Right atrium auricular region (tissue), 2 donors: ENCODE results near the gene RFPL1. TPM values are rescaled to one million over a fixed set of nuclear protein-coding genes. Genes with fewer than 3 reads are reported as not detected.

Experiments
- DNase-seq: peaks from one replicate; pipeline ENCODE4 v3.0.0-alpha.2; 2019; ENCODE audit warnings: low spot score
- H3K27ac ChIP-seq, 2 donors: fragments of 200-600 bp; sonication (generic); 1 replicate in 1 of 2; 2 replicates in 1 of 2; pipeline ENCODE4 v1.5.1; 2016 to 2019
- H3K27me3 ChIP-seq, 2 donors: fragments of 200-600 bp; sonication (generic); one replicate each; pipeline versions ENCODE4 v1.5.1 to v1.6.0; 2017 to 2019
- H3K36me3 ChIP-seq: fragments of 200-600 bp; sonication (generic); one replicate; pipeline ENCODE4 v1.5.1; 2016
- H3K4me1 ChIP-seq, 2 donors: fragments of 200-600 bp; sonication (generic); one replicate each; pipeline versions ENCODE4 v1.5.1 to v1.6.0; 2017 to 2019
- H3K4me3 ChIP-seq, 2 donors: fragments of 200-600 bp; sonication (generic); 1 replicate in 1 of 2; 2 replicates in 1 of 2; pipeline ENCODE4 v1.5.1; 2017 to 2019; ENCODE audit warnings: mild to moderate bottlenecking in 1 of 2, moderate library complexity in 1 of 2
- H3K9me3 ChIP-seq, 2 donors: fragments of 200-600 bp; sonication (generic); one replicate each; pipeline ENCODE4 v1.5.1; 2019
- CTCF ChIP-seq, 2 donors: fragments of 200-600 bp; sonication (generic); IDR thresholded peaks; one replicate each; pipeline ENCODE4 v1.5.1; 2019; ENCODE audit warnings: antibody characterized with exemption in 2 of 2
- total RNA-seq, 2 donors: library from RNA; depleted of rRNA; stranded (reverse); fragments of >200 nt; gene quantifications; one replicate each; pipeline ENCODE4 v1.1.0, GENCODE V29; 2016

Gene RFPL1
- total RNA-seq, 2 donors from 2014 or later: not detected

GRCh38 chr22:29477723-29478318 lies 39.4 kb downstream of the RFPL1 start:
- H3K4me3 ChIP-seq: no peak overlapping the region
- H3K27me3 ChIP-seq: peaks cover 15 to 24% of the 10 kb centered on the region in 2 donors
- no peak for DNase-seq
- no peak overlapping the region for H3K27ac ChIP-seq
- no peaks in the 10 kb centered on the region for H3K36me3 ChIP-seq
- peaks cover 0 to 18% of the 10 kb centered on the region in 2 donors for H3K4me1 ChIP-seq
- no peak for TF ChIP-seq CTCF (IDR thresholded peaks at IDR 0.05)
- H3K9me3 ChIP-seq: no peaks in the 10 kb centered on the region

GRCh38 chr22:29478326-29479276 lies 40.2 kb downstream of the RFPL1 start:
- Histone ChIP-seq H3K4me1 (peaks cover 0 to 18% of the 10 kb centered on the region in 2 donors), H3K27ac (no peak overlapping the region), H3K4me3 (no peak overlapping the region), H3K9me3 (no peaks in the 10 kb centered on the region), H3K36me3 (no peaks in the 10 kb centered on the region), H3K27me3 (peaks cover 15 to 24% of the 10 kb centered on the region in 2 donors)
- no peak for DNase-seq
- TF ChIP-seq CTCF (IDR thresholded peaks at IDR 0.05): no peak

GRCh38 chr22:29479417-29480261 lies 41.3 kb downstream of the RFPL1 start, which contains the start of gene NEFH:
Gene NEFH, plus strand, starts transcription at chr22:29480218. Its CDS starts 45 bp downstream, at chr22:29480263.
- Histone ChIP-seq H3K27ac (no peak within 1 kb of the TSS), H3K4me3 (peak within 1 kb of the TSS in 1 of 2 donors; percentile 37), H3K9me3 (no peaks in the 10 kb centered on the region), H3K27me3 (peaks cover 15 to 24% of the 10 kb centered on the region in 2 donors), H3K36me3 (no peaks in the 10 kb centered on the region), H3K4me1 (peaks cover 0 to 18% of the 10 kb centered on the region in 2 donors)
- no peak for DNase-seq
- TF ChIP-seq CTCF (IDR thresholded peaks at IDR 0.05): no peak

- Histone ChIP-seq H3K4me3 (peak overlapping the region in 1 of 2 donors; percentile 37), H3K27me3 (peaks cover 15 to 24% of the 10 kb centered on the region in 2 donors), H3K36me3 (no peaks in the 10 kb centered on the region), H3K27ac (no peak overlapping the region), H3K4me1 (peaks cover 0 to 18% of the 10 kb centered on the region in 2 donors), H3K9me3 (no peaks in the 10 kb centered on the region)
- TF ChIP-seq CTCF (IDR thresholded peaks at IDR 0.05): no peak
- DNase-seq: no peak
These were observed 41.8 kb downstream of the RFPL1 start for GRCh38 chr22:29480262-29480511.

GRCh38 chr22:29480512-29481264 lies 42.3 kb downstream of the RFPL1 start:
- H3K27ac ChIP-seq: no peak overlapping the region
- no peak for TF ChIP-seq CTCF (IDR thresholded peaks at IDR 0.05)
- H3K9me3 ChIP-seq: no peaks in the 10 kb centered on the region
- peaks cover 15 to 24% of the 10 kb centered on the region in 2 donors for H3K27me3 ChIP-seq
- no peaks in the 10 kb centered on the region for H3K36me3 ChIP-seq
- DNase-seq: no peak
- H3K4me1 ChIP-seq: peaks cover 0 to 18% of the 10 kb centered on the region in 2 donors
- peak overlapping the region in 1 of 2 donors; percentile 37 for H3K4me3 ChIP-seq
